ENCODE measurements around the gene LONP1.
"Not testable (repeated sequence)": the region's sequence is repeated elsewhere in the genome, so short reads cannot be mapped to it uniquely, and the experiment has no call there.

The LONP1 gene

DNA sequence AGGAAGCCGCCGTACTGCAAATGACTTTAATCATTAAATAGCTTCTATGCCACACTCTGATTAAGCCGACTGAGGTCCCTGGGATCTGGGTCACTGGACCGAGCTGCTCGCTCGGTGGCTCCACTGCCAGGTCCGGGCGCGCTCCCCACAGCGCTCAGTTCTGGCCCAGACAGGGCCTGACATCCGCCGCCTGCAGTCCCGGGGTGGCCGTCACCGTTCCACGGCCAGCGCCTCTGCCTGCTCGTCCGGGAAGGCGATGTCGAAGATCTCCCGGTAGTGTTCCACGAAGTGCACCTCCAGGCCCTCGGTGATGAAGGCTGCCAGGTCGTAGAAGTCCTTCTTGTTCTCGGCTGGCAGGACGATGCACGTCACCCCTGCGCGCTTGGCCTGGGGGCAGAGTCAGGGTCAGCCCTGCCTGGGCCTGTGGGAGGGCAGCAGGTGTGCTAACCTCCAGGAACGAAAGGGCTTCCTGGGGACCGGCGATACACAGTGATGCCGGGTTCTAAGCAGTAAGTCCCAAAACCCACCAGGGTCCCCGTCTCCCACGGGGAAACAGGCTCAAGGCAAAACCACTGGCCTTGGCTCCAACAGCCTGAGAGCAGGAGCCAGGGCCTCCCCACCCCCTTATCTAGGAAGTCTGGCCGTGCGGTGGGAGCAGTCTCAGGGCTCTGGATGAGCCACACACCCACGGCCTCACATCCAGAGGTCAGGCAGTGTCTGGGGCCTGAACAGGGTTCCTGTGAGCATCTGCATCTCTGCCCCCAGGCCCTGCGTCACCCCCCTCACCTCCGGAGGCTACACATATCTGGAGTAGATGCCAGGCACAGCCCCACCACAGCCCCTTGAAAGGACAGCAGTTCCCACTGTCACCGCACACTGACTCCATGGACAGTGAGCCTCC is 27.9 kb downstream of the LONP1 start:
- DNase-seq, result no peak

DNA sequence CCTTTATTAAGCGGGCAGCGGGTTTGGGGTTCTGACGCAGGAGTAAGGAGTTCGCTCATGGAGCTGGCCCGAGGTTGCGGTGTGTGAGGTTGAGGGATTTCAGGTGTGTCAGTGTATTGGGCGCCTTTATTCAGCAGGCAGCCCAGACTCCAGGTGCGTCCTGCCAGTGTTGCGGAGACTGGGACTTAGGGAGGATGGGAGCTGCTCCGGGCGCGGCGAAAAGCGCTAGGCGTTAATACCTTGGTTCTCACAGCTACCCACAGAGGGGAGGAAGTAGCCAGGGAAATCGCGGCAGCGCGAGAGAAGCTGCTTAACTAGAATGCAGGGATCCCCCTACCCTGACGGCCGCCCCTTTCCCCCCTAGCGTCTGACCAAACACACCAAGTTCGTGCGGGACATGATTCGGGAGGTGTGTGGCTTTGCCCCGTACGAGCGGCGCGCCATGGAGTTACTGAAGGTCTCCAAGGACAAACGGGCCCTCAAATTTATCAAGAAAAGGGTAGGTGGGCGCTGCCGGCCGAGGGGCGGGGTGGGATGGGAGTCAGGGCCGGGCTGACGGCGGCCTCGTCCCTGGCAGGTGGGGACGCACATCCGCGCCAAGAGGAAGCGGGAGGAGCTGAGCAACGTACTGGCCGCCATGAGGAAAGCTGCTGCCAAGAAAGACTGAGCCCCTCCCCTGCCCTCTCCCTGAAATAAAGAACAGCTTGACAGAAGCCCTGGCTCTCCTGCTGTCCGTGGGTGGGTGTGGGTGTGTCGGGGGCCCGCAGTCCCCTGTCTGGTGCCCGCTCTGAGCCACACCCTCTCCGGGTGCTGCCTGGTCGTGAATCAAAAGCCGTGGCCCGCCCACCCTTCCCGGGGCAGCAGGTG is 28.8 kb downstream of the LONP1 start:
- peak; percentile 39 for DNase-seq

- peak; percentile 98 for DNase-seq
Observed at GRCh38 chr19:5690125-5690954, 29.6 kb downstream of the LONP1 start, which contains the start of gene RPL36. RPL36 (plus strand) TSS chr19:5690295; CDS start chr19:5690508, 213 bp downstream.

DNA sequence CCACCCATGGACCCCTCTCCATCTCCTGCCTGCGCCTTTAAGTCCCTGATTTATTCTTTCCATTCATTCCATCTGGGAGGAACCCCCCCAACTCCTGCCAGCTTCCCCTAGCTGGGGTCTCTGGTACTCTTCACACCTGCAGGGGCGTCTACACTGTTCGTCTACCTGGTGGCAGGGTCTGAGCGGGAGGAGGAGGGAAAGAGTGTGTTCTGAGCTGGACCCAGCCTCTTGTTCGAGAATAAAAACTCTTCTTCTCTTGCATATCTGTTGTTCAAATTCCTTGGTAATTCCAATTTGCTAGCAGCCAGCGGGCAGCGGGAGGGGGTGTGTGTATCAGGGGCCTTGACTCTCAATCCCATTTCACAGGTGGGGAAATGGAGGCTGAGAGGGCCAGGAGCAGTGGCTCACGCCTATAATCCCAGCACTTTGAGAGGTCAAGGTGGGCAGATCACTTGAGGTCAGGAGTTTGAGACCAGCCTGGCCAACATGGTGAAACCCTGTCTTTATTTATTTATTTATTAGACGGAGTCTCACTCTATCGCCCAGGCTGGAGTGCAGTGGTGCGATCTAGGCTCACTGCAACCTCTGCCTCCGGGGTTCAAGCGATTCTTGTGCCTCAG is 31.6 kb downstream of the LONP1 start:
- not testable (repeated sequence) for DNase-seq

DNA sequence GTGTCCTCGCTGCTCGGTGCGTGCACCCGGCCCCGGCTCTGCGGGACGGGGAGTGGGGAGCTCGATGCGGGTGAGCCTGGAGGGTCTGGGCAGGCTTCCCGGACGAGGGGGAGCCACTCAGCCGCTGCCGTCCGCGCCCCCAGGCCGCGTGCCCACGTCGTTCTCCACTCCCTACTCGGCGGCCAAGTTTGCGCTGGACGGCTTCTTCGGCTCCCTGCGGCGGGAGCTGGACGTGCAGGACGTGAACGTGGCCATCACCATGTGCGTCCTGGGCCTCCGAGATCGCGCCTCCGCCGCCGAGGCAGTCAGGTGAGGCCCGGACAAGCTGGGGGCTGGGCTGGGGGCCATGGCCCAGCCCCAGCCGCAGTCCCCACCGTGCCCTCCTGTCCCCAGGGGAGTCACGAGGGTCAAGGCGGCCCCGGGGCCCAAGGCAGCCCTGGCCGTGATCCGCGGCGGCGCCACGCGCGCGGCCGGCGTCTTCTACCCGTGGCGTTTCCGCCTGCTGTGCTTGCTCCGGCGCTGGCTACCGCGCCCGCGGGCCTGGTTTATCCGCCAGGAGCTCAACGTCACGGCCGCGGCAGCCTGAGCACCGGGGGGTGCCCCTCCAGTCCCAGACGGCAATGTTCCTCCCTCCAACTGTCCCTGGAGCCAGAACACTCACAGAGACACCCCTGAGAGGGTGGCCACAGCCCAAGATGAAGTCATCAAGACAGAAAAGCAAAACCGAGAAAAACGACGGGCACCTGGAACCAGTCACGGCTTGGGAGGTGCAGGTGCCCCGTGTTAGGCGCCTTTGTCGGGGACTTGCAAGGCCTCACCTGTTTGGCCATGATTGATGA is 32.4 kb downstream of the LONP1 start:
- no peak for DNase-seq

- peak; percentile 99 for DNase-seq
Observed at GRCh38 chr19:5686647-5687359, 33.1 kb downstream of the LONP1 start.

- no peak for DNase-seq
Observed at GRCh38 chr19:5686326-5686646, 33.7 kb downstream of the LONP1 start.

DNA sequence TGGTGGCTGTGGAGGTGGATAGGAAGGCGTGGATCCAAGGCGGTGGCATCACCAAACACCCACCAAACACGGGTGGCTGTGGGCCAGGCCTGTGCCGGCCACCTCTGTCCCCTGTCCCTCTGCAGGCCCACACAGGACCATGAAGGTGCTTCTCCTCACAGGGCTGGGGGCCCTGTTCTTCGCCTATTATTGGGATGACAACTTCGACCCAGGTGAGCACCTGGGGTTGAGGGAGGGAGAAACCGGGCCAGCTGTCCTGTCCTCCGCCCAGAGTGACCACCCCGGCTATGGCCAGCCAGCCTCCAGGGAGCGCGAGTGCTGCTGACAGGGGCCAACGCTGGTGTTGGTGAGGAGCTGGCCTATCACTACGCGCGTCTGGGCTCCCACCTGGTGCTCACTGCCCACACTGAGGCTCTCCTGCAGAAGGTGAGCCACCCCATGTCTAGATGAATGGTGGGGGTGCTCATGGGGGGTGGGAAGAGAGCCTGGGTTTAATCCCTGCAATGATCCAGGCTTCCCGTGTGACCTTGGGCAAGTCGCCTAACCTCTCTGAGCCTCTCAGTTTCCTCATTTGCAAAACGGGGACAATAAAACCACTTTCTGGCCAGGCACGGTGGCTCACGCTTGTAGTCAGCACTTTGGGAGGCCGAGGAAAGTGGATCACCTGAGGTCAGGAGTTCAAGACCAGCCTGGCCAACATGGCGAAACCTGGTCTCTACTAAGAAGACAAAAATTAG is 35.1 kb downstream of the LONP1 start:
- DNase-seq, result no peak

DNA sequence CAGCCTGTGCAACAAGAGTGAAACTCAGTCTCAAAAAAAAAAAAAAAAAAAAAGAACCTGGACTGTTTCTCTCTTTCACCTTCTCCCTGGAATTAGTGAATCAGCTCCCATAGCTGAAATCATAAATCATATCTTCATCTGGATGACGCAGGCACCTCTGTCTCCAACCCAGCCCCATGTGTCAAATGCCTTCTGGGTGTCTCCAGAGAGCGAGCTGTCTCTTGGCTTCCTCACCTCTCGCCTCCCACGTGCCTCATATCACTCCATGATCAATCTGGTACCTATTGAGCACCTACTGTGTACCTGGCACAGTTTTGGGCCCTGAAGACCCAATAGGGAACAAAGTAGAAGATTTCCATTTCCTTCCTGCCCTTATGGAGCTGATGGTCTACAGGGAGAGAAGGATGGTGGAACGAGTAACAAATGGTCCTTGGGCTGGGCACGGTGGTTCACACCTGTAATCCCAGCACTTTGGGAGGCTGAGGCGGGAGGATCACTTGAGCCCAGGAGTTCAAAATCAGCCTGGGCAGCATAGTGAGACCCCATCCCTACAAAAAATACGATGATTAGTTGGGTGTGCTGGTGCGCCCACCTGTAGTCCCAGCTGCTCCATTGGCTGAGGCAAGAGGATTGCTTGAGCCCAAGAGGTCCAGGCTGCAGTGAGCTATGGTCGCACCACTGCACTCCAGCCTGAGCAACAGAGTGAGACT is 36.6 kb downstream of the LONP1 start:
- no peak for DNase-seq

GRCh38 chr19:5682107-5682482 is 37.9 kb downstream of the LONP1 start:
- DNase-seq, result no peak

DNA sequence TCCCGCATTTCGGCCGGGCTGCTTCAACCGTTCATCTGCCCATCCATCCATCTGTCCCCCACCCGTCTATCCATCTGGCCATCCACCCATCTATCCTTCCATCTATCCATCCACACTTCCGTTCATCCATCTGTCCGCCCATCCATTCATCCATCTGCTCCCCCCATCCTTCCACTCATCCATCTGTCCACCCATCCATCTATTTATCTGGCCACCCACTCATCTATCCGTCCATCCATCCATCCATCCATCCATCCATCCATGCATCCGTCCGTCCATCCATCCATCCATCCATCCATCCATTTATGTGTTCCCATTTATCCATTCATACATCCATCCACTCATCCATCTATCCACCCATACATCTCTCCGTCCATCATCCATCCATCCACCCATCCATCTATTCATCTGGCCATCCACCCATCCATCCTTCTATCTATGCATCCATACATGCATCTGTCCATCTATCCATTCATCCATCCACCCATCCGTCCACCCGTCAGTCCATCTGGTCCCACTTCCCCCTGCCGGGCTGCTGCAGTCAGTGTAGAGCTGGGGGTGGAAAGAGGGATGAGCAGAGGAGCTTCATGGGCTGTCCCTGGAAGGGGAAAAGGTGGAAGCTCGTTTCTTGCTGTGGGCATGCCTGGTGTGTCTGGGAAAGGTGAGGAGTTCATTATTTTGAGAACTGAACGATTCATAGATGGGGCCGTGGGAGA is 38.4 kb downstream of the LONP1 start:
- DNase-seq, result no peak

DNA sequence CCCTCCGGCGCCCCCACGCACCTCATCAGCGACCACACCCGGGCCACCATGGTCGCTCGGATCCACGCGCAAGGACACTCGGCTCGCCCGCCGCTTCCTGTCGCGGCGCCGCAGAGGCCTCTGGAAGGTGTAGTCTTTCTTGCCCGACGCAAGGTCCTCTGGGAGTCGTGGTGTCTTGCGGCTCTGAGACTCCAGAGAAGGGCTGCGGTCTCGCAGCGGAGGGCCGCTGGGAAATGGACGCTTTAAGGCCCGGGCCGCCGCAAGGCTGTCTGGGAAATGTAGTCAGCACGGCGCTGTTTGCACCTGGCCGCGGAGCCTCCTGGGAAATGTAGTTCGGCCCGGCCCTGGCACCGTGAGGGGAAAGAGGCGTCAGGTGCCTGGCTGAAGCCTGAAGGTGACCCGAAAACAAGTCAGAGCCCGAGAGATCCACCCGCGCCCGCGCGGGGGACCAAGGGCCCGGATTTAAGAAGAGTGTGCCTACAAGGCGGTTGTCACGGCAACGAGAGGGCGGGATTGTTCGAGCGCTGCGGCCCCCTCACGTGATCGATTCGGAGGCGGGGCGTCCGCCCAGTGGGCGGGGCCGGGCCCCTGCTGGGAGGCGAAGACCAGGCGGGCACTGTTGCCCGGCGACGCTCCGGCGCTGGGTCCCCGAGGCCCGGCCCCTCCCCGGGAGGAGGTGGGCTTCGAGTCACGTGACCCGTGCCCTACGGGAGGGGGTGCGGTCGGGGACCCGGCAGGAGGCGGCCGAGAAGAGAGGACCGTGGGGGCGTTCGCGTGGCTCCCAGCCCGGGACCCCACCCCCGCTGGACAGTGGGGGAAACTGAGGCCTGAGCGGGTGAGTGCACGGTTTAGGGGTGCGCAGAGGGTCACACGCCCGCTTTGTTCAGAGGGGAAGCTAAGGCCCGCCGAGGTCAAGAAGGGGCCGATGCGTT is 39.2 kb downstream of the LONP1 start, which contains the start of the genes HSD11B1L and MICOS13:
HSD11B1L (plus strand) TSS at position 591 of the 932 bp plus-strand sequence. CDS start 3,806 bp downstream, outside the sequence.
MICOS13 (minus strand) TSS at position 80 of the 932 bp plus-strand sequence; CDS start at position 50, 30 bp downstream.
- DNase-seq, result peak; percentile 98

DNA sequence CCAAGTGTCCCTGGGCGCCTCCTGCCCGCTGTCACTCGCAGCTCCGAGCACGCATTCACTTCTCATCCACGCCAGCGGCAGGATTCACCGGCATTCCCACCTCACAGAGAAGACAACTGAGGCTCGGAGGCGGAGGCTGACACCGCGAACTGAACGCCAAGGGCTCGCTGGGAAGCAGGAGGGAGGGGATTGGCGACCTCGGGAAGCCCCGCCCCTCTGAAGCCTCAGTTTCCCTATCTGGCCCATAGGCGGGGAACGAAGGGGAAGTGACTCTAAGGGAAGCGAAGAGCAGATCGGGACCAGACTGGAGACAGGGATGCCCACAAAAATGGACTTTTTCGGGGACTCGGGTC is 39.9 kb downstream of the LONP1 start:
- DNase-seq, result no peak

DNA sequence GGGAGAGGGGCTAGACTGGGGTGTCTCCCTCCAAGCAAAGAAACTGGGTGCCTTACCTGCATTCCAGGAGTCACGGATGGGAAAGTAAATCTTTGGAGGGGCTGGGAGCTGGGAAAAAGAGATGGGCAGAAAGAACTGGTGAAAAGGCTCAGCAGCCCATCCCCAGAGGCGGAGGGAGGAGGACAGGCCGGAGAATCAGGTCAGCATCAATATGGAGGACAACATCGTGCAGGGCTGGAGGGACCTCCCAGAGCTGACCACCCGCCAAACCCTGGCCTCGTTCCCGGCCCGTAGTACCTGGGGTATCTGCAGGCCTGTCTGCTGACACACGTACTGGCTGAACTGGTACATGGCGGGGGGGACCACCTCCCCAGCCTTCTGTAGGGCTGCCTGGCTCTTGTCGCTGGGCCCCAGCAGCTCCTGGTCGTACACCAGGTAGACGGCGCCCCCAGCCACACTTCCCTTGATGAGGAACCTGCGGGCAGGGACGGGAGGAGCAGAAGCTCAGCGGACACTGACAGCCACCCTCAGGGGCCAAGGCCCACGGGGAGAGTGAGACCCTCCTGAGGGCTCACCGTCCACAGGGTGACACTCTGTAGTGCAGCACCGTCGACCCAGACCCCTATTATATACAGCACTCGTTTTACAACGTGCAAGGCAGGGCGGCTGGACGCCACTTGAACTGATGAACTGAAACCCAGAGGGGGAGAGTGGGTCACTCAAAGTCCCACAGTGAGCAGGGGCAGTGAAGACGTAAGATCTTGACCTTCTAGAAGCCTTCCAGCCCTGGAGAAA is 40.5 kb downstream of the LONP1 start:
- DNase-seq, result no peak

GRCh38 chr19:5678071-5678718 is 41.8 kb downstream of the LONP1 start:
- no peak for DNase-seq

DNA sequence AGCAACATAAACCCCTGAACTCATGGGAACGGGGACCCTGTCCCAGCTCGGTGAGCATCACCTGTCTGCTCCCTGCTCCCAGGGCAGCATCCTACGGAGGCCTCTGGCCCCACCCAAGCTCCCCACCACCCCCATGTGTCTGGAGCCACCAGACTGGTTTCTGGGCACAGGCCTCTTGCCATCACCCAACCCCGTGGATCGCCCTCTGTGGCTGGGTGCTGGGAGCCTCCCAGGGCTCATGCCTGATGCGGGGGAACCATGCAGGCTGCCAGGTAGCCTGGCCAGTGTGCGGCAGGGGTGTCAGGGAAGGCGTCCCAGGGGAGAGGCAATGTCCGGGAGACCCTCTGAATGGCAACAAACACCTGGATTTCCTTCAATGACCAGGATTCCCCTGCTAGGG is 42.4 kb downstream of the LONP1 start:
- no peak for DNase-seq

All from CD4-positive, alpha-beta T cell treated with Interleukin-6 for 4 hours (primary cell).